ENCODE results near the gene PGR. TPM values are rescaled to one million over a fixed set of nuclear protein-coding genes. Genes with fewer than 3 reads are reported as not detected.

The PGR gene
- total and polyA plus RNA-seq, 2 experiments from 2014 or later, result 0.18 TPM; not detected in 1

DNA sequence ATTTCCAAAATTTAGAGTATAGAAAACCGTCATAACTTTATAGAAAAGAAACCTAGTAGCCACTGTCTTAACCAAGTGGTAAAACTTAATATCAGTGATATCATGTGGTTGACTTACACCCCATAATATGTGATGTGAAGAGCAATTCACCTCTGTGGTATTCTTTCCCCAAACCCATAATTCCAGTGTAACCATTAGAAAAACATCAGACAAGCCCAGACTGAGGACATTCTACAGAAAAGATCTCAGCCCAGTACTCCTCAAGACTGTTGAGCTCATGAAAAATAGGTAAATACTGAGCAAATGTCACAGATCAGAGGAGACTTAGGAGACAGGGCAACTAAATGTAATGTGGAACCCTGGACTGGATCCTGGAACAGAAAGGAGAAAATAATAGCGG is 134.6 kb downstream of the PGR start:
- H3K9me3 ChIP-seq (ENCODE audit: low read depth), result no peaks in the 10 kb centered on the region
- no peak overlapping the region for H3K27ac ChIP-seq
- no peaks in the 10 kb centered on the region for H3K27me3 ChIP-seq
- H3K36me3 ChIP-seq, result peaks cover 17% of the 10 kb centered on the region
- TF ChIP-seq, protein P1, sequence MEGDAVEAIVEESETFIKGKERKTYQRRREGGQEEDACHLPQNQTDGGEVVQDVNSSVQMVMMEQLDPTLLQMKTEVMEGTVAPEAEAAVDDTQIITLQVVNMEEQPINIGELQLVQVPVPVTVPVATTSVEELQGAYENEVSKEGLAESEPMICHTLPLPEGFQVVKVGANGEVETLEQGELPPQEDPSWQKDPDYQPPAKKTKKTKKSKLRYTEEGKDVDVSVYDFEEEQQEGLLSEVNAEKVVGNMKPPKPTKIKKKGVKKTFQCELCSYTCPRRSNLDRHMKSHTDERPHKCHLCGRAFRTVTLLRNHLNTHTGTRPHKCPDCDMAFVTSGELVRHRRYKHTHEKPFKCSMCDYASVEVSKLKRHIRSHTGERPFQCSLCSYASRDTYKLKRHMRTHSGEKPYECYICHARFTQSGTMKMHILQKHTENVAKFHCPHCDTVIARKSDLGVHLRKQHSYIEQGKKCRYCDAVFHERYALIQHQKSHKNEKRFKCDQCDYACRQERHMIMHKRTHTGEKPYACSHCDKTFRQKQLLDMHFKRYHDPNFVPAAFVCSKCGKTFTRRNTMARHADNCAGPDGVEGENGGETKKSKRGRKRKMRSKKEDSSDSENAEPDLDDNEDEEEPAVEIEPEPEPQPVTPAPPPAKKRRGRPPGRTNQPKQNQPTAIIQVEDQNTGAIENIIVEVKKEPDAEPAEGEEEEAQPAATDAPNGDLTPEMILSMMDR (IDR thresholded peaks at IDR 0.05; ENCODE audit: low read depth, low read length), result no peak
- H3K4me3 ChIP-seq, result no peak overlapping the region
- H3K4me1 ChIP-seq (ENCODE audit: low read depth), result peaks cover 5% of the 10 kb centered on the region
- no peak for DNase-seq (ENCODE audit: low read depth in 1 of 2, low spot score in 1 of 2)

DNA sequence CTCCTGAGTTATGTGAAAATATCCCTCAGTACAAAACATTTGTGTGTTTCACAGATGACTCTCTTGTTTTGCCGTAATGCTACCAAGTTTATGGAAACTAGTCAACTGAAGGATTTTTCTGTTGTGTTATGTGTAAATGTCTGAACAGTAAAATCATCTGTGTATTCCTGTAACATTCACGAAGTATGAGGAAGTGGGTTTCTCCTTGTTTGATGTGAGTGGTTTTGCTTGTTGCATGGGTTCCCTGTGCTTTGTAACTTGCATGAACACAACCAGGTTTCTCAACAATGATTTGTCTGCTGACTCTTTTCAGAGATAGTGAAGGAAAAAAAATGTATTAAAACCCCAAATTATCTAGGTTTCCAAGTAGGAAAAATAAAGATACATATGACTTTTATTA is 138.1 kb downstream of the PGR start:
- no peak overlapping the region for H3K4me3 ChIP-seq
- H3K36me3 ChIP-seq, result peaks cover 41% of the 10 kb centered on the region
- peak overlapping the region; percentile 45 for H3K27ac ChIP-seq
- H3K27me3 ChIP-seq, result no peaks in the 10 kb centered on the region
- TF ChIP-seq, protein P1 (IDR thresholded peaks at IDR 0.05; ENCODE audit: low read depth, low read length), result no peak
- no peaks in the 10 kb centered on the region for H3K9me3 ChIP-seq (ENCODE audit: low read depth)
- DNase-seq (ENCODE audit: low read depth in 1 of 2, low spot score in 1 of 2), result peak in 1 of 2 donors; percentile 26
- peaks cover 5% of the 10 kb centered on the region for H3K4me1 ChIP-seq (ENCODE audit: low read depth)

DNA sequence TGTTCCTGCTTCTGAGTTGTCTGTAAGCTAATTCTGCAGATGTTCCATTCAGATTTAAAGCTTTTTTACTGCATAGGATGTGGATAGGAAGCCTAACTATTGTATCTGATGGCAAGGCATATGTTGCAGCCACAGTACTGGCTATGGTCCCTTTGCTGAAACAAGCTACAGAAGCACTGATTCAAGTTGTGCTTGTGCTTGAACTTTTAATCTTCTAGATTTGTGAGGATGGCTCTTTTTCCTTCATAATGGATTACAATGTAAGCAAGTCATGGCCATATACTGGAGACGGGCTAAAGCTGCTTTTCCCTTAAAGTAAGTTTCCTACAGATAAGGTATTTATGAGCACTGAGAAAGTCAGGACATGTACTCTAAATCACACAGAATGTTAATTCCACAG is 138.7 kb downstream of the PGR start:
- Histone ChIP-seq H3K36me3 (peaks cover 41% of the 10 kb centered on the region), H3K4me1 (ENCODE audit: low read depth) (peaks cover under 1% of the 10 kb centered on the region), H3K4me3 (no peak overlapping the region), H3K27me3 (no peaks in the 10 kb centered on the region), H3K9me3 (ENCODE audit: low read depth) (no peaks in the 10 kb centered on the region), H3K27ac (peak overlapping the region; percentile 45)
- TF ChIP-seq, protein P1 (IDR thresholded peaks at IDR 0.05; ENCODE audit: low read depth, low read length), result no peak
- DNase-seq (ENCODE audit: low read depth in 1 of 2, low spot score in 1 of 2), result no peak

DNA sequence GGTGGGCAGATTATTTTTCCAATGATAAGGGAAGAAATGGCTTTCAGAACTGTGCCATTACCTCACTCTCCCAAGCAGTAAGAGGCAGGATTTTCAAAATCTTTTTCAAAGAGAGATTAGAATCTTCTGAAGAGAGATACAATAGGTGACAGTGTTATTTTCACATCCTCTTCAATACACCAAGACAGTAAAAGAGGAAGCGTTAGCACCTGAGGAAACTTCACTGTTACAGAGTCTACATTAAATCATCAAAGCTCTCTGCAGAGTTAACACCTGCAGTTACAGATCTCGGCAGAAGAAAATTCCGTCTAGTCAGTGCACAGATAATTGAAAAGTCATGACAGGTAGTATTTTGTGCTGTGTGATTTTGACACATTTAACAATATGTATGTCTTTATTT is 144.9 kb downstream of the PGR start:
- TF ChIP-seq, protein P1 (IDR thresholded peaks at IDR 0.05; ENCODE audit: low read depth, low read length), result no peak
- Histone ChIP-seq H3K36me3 (peaks cover 53% of the 10 kb centered on the region), H3K4me3 (no peak overlapping the region), H3K4me1 (ENCODE audit: low read depth) (no peaks in the 10 kb centered on the region), H3K27me3 (no peaks in the 10 kb centered on the region), H3K9me3 (ENCODE audit: low read depth) (no peaks in the 10 kb centered on the region), H3K27ac (no peak overlapping the region)
- no peak for DNase-seq (ENCODE audit: low read depth in 1 of 2, low spot score in 1 of 2)

DNA sequence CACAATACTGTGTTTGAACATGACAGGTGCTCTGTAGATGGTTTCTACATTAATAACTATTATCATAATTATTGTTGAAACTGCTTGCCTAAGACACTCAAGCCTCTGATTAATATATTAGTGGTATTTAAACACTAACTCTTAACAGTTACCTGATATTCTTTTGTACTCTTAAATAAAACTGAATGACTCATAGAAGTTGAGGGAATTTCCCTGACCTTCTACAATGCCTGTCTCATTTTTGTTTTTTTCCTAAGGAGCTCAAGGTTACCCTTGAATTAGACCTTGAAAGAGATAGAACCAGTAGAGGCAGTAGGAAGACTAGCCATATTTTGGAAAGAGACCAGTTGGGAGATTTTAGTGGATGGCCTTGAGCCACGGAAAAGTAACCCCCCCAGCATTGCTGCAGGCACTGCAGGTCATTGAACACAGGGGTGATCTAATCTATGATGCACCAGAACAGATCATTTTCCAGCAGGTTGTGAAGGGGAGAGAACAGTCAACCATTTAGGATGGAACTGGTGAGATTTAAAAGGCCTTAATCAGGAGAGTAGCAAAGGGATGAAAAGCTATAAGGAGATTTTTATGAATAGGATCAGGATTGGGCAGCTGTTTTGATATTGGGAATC is 148.3 kb downstream of the PGR start:
- no peak overlapping the region for H3K4me3 ChIP-seq
- peaks cover 7% of the 10 kb centered on the region for H3K4me1 ChIP-seq (ENCODE audit: low read depth)
- H3K9me3 ChIP-seq (ENCODE audit: low read depth), result no peaks in the 10 kb centered on the region
- peaks cover 59% of the 10 kb centered on the region for H3K36me3 ChIP-seq
- no peak overlapping the region for H3K27ac ChIP-seq
- H3K27me3 ChIP-seq, result no peaks in the 10 kb centered on the region
- DNase-seq (ENCODE audit: low read depth in 1 of 2, low spot score in 1 of 2), result no peak
- TF ChIP-seq, protein P1 (IDR thresholded peaks at IDR 0.05; ENCODE audit: low read depth, low read length), result no peak
